22Rv1 (cell line): Measurements from ENCODE around the gene DIS3L.
"Not testable (repeated sequence)": the region's sequence is repeated elsewhere in the genome, so short reads cannot be mapped to it uniquely, and the experiment has no call there.

Source experiments
- H3K27ac ChIP-seq: fragments of 450-650 bp; 2 replicates; pipeline ENCODE4 v1.5.1; 2017
- CTCF ChIP-seq: fragments of 450-650 bp; IDR thresholded peaks from 2 replicates; pipeline ENCODE4 v1.5.1; 2017; ENCODE audit warnings: mild to moderate bottlenecking
- ZFX ChIP-seq: fragments of 450-650 bp; IDR thresholded peaks from 2 replicates; pipeline ENCODE4 v1.6.1; 2017; ENCODE audit warnings: antibody characterized with exemption, borderline replicate concordance

The DIS3L gene

GRCh38 chr15:66293419-66294156, at the start of gene DIS3L:
TSS of gene DIS3L (plus strand) at chr15:66293568. CDS start at chr15:66293597, 29 bp downstream.
- no peak for TF ChIP-seq CTCF
- TF ChIP-seq ZFX, result no peak
- peak within 1 kb of the TSS; percentile 83 for H3K27ac ChIP-seq

- H3K27ac ChIP-seq, result not testable (repeated sequence)
Measured at GRCh38 chr15:66245832-66246231, 47.5 kb upstream of the DIS3L start.

GRCh38 chr15:66246937-66247336, 46.4 kb upstream of the DIS3L start:
- H3K27ac ChIP-seq, result no peak overlapping the region
- no peak for TF ChIP-seq ZFX
- no peak for TF ChIP-seq CTCF

- TF ChIP-seq CTCF, result no peak
- no peak for TF ChIP-seq ZFX
- no peak overlapping the region for H3K27ac ChIP-seq
Measured at GRCh38 chr15:66249605-66250174, 43.7 kb upstream of the DIS3L start.

- no peak overlapping the region for H3K27ac ChIP-seq
- TF ChIP-seq ZFX, result no peak
- no peak for TF ChIP-seq CTCF
Measured at GRCh38 chr15:66251065-66251789, 42.1 kb upstream of the DIS3L start.

- H3K27ac ChIP-seq, result no peak overlapping the region
Measured at GRCh38 chr15:66251790-66252684, 41.3 kb upstream of the DIS3L start.

More at GRCh38 chr15:66251790-66252684, 41.3 kb upstream of the DIS3L start:
- TF ChIP-seq CTCF, result peak; percentile 93
- TF ChIP-seq ZFX, result no peak
